ENCODE data around the gene YIPF7.

Gene YIPF7
- 0.31 to 0.34 reads per million in 2 donors for total RNA-seq

- no peak for DNase-seq
Observed at GRCh38 chr4:44651425-44651824, at the start of gene YIPF7. Gene YIPF7, minus strand, starts transcription at chr4:44651625. Its CDS starts 1,525 bp downstream, at chr4:44650100.

GRCh38 chr4:44701037-44701436, 49.6 kb upstream of the YIPF7 start:
- no peak for DNase-seq

- no peak for DNase-seq
Observed at GRCh38 chr4:44700427-44700826, 49.0 kb upstream of the YIPF7 start.

DNA sequence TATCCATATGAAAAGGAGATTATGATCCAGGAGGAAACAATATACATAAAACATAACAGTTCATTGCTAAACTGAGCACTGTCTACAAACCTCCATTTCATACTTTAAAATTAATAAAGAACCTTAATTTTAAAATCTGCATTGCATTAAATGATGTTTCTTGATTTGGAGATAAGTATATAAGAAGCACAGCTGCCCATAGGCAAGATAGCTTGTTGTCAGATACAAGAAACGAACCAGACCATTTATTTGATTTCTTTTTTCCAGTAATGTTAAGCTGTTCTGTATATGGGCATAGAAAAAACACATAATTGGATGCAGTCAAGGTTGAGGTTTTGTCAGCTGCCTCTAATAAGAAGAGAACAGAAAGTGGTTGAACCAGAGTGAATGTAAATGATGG, 33.2 kb upstream of the YIPF7 start:
- no peak for DNase-seq

- DNase-seq = peak in 1 of 5 experiments; percentile 28
Observed at GRCh38 chr4:44679060-44679459, 27.6 kb upstream of the YIPF7 start.

DNA sequence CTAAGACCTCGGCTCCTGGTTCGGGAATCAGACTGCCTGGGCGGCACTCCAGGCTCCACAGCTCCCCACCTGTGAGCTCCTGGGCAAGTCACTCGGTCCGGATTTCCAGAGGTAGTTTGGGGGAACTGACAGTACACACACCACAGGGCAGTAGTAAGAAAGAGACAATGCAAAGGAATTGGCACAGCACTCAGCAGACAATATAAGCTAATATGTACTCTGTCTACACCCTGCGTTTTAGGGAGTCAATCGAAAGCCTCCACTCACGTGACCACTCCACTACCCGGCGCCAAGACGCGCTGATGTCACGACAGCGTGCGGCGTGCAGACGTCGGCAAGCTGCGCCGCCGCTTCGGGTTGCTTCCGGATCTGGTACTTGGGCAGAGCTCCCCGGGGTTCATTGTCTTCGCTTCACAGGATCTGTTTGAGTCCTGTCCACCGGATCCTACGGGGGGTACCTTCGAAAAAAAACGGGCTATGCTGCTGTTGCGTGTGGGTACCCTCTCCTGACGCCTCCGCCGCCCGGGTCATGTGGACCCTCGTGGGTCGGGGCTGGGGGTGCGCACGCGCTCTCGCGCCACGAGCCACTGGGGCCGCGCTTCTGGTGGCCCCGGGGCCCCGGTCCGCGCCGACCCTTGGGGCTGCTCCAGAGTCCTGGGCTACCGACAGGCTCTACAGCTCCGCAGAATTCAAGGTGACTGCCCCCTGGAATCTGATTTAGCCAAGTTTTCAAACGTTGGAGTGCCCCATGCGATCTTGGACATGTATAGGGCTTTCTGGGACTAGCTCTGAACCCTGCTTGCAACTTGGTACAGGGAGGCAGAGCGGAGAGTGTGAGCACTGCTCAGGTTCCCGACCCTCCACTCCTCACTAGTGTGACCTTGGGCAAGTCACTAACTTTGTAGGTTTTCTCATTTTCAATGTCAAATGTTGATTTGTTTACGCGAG, 26.9 kb upstream of the YIPF7 start, which contains the start of gene GUF1:
Gene GUF1 (plus strand): TSS at position 327 of the 948 bp plus-strand sequence. CDS start 203 bp downstream, at position 530.
- peak; percentile 63 to 96 (median 82) for DNase-seq

DNA sequence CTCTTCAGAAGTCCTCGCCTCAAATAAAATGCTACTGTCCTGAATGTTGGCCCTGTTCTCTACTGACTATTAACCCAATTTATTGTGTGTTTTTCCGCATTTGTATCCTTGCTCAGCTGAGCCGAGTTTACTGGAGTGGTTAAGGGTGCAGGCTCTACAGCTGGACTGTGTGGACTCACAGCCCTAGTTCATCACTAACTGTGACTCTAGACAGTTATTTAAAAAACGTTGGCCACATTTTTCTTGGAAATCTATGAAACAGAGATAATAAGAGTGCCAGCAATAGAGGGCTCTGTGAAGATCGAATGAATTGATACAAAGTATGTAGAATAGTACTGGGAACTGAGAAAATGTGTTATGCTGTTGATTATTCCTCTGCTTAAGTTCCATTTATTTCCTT, 23.9 kb upstream of the YIPF7 start:
- no peak for DNase-seq

DNA sequence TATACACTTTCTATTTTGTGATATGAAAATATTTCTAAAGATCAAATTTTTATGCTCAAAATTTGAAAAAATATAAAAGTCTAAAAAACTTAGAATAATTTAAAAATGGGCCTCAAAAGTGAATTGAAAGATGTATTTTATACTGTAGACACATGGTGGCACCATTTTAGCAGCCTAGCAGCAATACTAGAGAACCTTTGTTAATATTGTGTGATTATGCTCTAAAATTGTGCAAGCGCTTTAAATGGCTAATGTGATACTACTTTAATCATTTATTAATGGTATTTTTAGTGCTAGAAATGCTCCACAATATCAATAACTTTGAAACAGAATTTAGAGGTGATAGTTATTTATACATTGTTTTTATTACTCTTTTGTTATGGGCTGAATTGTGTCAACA, 23.0 kb upstream of the YIPF7 start:
- DNase-seq = no peak

- no peak for DNase-seq
Observed at GRCh38 chr4:44671636-44672035, 20.2 kb upstream of the YIPF7 start.

GRCh38 chr4:44670506-44671199, 19.2 kb upstream of the YIPF7 start:
- DNase-seq = no peak

DNA sequence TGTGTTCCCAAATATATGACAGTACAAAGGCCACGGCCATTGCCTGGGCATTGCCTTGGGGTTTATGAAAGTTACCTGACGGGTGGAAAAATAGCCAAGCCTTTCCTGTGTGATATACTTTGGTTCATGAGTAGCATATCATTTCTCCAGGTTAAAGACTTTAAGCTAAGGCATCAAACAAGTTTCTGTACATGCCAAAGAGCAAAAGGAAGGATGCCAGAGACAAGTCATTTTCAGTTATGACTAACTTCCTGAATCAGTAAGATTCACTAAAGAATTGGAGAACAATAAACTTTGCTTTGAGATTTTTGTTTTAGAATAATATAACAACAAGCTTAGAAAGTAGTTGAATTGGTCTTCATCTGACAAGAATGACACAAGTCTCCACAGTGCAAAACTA, 17.1 kb upstream of the YIPF7 start:
- DNase-seq = peak in 1 of 5 experiments; percentile 28

DNA sequence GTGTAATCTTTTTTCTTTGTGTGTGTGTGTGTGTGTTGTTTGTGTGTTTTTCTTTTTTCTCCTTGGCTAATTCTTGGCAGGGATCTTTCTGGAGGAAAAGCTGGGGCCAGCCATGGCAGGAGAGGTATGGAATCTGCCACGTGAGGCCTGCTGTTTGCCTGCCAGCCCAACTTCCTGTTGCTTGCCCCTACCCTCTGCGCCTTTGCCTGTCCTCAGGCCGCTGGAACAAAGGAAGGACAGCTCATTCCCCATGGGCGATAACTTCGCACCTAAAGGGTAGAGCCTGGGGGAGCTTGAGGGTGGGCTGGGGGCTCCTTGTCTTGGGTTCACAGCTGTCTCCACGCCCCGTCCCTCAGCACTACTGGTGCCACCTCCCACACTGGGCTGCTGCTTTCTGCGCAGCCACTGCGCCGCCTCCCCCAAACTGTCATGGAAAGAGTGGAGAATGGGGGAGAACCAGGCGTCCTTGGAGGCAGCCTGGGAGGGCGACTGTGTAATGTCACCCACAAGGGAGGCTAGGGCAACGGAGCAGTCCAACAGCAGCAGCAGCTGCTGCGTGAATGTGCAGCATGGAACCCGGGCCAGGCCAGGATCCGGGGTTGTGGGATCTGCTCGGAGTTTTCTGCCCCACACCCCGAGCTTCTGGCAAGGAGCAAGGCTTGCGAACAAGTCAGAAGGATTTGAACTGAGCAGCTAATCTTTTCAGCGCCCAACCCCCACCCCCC, 12.3 kb upstream of the YIPF7 start:
- DNase-seq = no peak

- no peak for DNase-seq
Observed at GRCh38 chr4:44662623-44663005, 11.2 kb upstream of the YIPF7 start.

GRCh38 chr4:44661940-44662622, 10.7 kb upstream of the YIPF7 start:
- DNase-seq = no peak

- DNase-seq = no peak
Observed at GRCh38 chr4:44660396-44660795, 9.0 kb upstream of the YIPF7 start.

DNA sequence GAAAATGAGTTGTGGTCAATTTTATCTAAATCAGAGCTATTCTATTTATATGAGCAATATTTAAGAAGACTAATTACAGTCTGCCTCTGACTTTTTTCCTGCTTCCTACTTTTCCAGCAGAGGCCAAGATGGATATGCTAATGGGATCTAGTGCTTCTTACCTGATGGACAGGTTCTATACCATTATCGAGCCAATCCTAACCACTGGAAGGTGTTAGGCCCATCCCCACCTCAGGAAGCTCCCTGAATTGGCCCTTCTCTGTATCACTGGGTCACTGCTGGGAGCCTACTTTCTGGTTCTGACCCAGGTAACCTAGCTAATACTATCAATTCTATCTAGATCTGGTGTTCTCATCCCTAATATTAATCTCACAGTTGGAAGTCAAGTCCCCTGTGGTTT, 577 bp upstream of the YIPF7 start:
- no peak for DNase-seq

DNA sequence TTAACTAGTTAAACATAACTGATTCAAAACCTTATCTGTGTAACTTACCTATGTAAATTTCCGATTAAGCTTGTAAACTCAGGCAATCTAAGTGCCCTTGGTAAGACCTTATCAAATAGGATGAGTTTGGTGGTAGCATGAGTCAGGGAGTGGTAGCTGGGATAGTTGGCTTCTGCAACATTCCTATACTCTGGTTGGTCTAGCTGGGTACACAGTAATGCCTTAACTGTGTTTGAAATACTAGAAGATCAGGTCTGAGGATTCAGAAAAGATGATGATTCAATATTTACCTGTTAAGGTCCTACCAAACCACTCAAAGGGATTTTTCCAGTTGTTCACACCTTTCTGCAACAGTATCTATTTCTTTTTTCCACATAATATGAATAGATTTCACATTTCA, 5.3 kb downstream of the YIPF7 start:
- no peak for DNase-seq

- DNase-seq = no peak
Observed at GRCh38 chr4:44638091-44638490, 13.3 kb downstream of the YIPF7 start.

GRCh38 chr4:44632733-44633132, 18.7 kb downstream of the YIPF7 start:
- DNase-seq = no peak

DNA sequence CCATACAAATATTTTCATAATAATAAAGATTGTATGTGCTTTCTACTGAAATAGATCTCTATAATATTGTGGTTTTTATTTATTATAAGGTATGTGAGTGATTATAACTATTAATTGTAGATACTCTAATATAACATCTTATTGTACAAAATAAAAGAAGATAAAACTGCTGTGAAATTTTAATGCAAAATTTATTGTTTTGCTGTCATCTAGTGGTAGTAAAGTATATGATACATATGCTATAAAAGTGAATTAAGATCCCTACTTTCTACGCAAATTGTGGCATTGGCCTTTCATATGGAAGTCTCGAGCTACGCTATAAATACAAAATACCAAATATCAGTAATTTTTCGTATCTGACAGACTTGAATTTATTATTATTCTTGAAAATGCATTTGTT, 19.3 kb downstream of the YIPF7 start:
- no peak for DNase-seq

- DNase-seq = peak in 2 of 5 experiments; percentile 3 to 60
Observed at GRCh38 chr4:44629280-44629866, 22.1 kb downstream of the YIPF7 start.

DNA sequence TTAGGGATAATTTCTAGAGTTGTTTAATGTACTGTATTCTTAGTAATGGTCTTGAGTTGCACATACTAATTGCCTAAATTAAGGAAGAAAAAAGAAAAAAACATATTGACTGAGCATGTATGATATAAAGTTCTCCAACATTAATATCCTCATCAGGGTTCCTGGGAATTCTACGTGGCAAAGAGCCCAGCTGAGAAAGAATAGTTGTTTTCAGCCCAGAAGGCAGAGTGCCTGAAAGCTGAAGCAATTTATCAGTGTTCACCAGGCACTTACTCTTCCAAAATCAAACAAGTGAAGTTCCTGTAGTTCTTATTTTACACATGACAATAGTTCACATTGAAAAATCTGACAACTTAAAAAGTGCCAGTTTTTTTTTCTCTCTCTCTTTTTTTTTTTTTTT, 27.7 kb downstream of the YIPF7 start:
- no peak for DNase-seq
